ENCODE data around the gene DVL1.
"Not testable (repeated sequence)": the region's sequence is repeated elsewhere in the genome, so short reads cannot be mapped to it uniquely, and the experiment has no call there.

DVL1 gene

DNA sequence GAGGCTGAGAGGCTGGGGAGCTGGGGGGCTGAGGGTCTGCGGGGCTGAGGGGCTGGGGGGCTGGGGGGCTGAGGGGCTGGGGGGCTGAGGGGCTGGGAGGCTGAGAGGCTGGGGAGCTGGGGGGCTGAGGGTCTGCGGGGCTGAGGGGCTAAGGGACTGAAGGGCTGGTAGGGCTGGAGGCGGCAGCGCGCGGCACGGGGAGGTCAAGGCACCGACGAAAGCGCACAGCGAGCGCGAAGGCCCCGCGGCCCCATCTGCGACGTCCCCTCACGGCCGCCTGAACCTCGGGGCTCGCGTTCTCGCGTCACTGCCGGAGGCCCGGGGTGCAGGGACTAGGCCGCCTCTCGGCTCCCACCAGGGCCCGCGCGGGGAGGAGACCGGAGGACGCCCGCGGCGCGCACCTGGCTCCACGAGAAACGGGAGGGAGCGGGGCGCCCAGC, 25.1 kb downstream of the DVL1 start:
- no peak for DNase-seq

DNA sequence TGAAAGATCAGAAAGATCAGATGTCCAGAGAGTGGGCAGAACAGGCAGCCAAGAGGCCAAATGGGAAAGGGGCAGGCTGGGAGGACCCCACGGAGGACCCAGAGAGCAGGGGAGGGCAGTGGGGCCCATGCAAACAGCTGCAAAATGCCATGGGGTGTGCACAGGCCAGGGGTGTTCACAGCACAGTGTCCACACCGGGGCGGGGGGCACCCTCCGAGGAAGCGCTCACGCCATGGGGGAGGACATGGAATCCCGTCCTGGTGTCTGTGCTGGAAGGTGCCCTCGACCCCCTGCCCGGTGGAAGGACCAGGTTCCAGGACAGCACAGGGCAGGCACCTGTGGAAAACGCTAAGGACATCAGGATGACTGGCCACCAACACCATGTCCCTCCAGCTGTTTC, 26.3 kb downstream of the DVL1 start:
- DNase-seq: no peak

DNA sequence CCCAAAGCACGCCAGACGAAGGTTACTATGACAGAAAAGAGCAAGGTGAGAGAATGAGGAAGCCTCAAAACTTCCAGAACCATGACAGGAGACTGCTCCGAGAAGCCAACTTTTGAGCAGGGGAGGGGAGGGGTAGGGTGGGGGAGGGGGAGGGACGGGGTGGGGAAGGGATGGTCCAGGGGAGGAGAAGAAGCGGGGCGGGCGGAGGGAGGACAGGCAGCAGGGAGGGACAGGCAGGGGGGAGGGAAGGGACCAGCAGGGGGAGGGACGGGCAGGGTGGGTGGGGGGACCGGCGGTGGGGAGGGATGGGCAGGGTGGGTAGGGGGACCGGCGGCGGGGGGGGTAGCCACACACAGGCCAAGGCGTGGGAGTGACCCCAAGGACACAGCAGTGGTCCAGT, 26.8 kb downstream of the DVL1 start:
- DNase-seq: no peak

DNA sequence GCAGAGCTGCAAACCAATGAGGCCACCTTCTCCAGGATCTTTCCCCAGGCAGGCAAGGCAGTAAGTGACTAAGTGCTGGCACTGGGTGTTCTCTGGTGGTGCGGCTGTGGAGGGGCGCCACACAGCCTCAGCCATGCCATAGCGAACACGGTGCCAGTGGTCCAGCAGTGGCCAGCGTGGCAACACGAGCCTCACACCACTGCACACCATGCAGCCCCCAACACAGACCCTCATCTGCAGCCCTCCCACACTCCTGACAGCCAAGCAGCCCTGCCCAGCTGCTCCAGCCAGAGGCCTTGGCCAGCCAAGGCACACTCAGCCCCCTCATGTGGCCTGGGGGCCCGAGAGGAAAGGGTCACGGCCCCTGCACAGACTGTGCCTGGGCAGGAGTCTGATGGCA, 27.7 kb downstream of the DVL1 start:
- DNase-seq: no peak

DNA sequence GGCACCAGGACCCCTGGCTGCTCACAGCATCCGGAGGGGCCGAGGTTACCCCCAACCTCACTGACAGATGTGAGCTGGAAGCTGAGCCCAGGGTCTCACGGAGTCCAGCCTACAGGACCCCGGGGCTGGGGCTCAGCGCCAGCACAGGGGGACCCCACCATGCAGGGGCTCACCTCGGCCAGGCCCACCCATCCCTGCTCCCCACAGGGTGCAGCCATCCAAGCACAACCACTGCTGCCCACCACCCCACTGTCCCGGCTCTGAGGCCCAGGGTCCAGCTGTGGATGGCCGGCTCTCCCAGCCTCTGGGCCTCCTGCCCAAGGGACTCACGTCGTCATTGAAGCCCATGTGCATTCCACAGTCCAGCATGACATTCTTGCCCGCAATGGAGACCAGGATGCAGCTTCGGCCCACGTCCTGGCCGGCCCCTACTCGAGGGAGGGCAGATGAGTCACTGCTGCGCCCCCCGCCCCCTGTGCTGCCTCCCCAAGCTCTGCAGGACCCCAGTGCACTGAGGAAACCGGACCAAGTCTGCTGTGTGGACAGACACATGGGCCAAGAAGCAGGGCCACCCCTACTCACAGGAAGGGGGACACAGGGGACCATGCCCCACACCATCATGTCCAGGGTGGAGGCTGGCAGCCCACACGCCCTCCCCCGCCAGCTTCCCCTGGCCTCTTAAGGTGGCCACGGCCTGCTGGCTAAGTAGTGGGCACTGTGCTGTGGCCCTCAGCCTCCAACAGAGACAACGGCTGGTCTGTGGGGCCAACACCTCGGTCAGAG, 28.4 kb downstream of the DVL1 start:
- DNase-seq: no peak

DNA sequence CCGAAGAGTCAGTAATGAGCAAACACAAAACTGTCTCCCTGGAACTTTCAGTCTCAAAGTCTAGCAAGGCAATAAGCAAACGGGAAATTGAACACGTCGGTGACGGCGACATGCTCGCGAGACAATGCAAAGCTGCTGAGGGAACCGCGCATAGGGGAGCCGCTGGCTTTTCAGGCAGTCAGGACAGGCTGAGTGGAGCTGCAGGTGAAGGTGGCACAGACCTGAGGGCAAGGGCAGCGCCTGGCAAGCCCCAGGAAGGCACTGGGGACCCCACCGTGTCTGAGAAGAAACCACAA, 29.6 kb downstream of the DVL1 start:
- no peak for DNase-seq

DNA sequence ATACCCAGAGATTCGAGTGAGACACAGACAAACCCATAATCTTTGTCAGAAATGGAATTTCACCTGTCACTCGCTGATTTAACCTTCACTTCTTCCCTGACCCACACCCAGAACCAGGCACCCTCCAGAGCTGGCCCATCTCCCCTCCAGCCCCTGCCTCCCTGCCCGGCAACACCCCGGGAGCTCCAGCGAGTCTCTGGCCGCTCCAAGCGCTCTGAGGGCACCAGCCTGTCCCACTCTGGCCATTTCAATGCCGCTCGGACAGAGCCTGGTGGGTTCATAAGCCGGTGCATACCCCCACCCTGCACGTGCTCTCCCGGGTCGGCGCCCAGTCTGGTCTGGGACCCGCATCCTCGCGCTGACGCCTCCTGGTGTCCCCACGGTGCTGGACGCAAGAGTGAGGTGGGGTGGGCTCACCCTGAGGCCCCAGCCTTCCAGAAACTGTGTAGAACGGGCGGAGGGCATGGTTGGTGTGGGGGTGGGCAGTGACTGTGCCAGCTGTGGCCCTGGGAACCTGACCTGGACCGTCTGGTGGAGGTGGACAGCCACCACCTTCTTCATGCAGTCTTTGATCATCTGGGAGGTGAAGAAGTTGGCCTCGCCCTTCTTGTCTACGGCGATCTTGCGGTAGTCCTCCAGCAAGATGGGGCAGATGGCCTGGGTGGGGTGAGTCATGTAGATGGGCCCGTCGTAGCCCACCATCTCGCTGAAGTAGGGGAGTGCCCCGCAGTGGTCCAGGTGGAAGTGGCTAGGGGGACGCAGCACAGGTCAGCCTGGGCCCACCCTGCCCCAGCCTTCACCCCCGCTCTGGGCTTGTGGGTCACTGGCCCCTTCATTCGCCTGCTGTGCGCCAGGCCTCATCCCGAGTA, 30.2 kb downstream of the DVL1 start:
- no peak for DNase-seq

DNA sequence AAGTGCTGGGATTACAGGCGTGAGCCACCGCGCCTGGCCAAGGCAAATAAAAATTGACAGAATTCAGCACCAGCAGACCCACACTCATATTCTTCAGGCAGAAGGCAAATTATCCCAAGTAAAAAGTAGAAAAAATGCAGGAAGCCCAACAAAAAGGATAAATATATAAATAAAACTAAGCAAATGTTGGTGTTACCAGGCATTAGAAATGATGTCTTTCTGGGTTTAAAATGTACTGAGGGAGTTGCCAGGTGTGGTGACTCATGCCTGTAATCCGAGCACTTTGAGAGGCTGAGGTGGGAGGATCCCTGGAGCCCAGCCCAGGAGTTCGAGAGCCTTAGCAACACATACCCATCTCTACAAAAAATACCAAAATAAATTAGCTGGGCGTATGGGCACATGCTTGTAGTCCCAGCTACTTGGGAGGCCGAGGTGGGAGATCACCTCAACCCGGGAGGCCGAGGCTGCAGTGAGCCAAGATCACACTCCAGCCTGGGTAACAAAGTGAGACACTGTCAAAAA, 31.0 kb downstream of the DVL1 start:
- DNase-seq: peak; percentile 74

DNA sequence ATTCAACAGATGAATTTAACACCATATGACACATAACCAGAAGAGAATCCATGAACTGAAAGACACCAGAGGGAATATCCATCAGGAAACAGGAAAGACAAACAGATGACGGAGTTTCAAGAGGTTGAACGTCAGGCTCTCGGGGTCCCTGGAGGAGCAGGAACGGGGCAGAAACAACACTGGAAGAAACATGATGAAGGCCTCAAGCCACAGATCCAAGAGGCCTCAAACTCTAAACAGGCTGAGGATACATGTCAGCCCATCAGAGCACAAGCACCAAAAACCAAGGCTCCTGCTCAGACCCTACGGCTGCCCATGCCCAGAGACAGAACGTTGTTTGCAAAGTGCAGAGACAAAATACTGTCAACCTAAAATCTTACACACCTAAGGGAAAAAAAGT, 31.8 kb downstream of the DVL1 start:
- DNase-seq: no peak

DNA sequence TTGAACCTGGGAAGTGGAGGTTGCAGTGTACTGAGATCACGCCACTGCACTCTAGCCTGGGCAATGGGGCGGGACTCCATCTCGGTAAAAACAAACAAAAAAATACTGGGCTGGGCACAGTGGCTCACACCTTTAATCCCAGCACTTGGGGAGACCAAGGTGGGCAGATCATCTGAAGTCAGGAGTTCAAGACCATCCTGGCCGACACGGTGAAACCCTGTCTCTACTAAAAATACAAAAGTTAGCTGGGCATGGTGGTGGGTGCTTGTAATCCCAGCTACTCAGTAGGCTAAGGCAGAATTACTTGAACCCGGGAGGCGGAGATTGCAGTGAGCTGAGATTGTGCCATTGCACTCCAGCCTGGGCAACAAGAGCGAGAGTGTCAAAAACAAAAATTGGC, 33.0 kb downstream of the DVL1 start:
- DNase-seq: not testable (repeated sequence)

DNA sequence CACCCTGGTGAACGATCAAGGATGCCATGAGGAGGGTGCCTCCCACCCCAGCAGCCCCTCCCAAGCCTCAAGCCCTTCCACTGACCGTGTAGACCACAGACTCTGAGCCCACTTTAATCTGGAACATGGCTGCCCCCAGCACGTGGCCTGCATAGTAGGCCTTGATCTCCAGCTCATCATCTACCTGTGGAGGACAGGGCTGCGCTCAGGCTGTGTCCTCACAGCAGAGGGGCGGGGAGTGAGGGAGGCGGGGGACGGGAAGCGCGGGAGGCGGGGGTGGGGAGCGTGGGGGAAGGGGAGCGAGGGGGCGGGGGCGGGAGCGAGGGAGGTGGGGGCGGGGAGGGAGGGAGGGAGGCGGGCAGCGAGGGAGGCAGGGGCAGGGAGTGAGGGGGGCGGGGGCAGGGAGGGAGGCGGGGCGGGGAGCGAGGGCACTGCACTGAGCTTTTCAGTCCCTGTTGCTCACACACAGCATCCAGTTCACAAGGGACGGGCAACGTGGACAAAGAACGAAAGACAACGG, 33.7 kb downstream of the DVL1 start:
- no peak for DNase-seq

DNA sequence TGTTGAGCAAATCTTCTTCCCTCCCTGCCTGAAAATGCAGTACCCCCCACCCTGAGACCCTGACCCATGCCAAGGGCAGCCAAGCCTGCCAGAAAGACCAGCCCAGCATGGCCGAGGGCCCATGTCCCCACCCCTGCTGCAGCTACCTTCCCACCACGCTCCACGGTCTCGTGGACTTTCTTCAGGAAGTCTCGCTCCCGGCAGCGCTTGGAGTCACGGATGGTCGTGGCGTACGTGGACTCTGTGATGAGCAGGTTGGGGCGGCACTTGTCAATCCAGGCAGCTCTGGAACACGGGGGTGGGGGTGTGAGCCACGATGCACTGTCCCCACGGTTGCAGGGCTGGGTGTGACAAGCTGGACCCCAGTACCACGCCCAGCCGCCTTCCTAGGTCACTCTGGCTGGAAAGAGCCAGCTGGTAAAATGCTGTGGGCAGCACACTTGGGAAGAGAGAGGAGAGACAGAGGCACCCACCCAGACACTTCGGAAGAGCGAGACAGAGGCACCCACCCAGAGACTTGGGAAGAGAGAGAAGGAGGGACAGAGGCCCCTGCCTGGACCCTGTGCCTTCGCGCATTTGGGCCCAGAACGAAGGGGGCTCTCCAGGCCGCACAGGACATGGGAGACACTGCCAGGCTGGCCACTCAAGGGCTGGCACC, 34.4 kb downstream of the DVL1 start:
- DNase-seq: no peak

DNA sequence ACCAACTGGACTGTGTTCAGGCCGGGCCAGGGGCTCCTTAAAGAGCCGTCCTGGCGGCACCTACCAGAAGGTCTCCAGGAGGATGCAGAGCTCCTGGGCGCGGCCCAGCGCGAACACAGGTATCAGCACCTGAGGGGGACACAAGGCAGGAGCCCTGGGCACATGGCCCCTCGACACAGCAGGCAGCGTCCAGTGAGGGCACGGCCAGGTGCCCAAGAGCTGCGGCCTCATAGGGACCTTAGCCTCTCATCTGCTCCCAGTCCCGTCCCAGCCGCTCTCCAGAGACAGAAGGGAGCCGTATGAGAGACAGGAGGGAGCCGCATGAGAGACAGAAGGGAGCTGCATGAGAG, 35.0 kb downstream of the DVL1 start:
- DNase-seq: no peak

DNA sequence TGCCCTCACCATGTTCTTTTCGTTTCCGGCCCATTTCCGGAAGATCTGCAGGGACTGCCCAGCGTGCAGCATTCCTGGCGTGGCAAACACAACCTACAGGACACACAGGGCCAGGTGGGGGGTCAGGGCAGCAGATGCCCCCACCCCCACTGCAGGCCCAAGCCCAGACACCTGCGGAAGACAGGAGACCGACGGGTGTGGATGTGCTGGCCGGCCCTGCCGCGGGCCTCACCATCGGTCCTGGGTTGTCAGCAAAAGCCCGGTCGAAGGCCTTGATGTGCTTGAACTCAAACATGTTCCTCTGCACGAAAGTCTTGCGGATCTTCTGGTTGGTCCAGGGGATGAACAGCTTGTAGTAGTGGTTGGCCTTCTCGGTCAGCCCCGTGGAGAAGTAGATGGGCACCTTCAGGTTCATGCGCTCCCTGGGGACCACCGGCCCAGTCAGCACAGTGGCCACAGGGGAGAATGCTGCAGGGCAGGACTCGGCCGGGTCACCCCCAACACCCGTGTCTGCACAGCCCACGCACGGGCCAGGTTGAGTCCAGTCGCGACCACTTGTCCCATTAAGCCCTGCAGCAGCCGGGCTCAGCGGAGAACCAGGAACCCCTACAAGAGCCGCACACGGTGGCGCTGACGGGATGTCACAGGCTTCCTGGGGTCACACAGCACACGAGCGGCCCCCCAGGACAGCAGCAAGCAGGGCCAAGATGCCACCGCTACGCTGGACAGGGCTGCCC, 35.5 kb downstream of the DVL1 start:
- DNase-seq: no peak

DNA sequence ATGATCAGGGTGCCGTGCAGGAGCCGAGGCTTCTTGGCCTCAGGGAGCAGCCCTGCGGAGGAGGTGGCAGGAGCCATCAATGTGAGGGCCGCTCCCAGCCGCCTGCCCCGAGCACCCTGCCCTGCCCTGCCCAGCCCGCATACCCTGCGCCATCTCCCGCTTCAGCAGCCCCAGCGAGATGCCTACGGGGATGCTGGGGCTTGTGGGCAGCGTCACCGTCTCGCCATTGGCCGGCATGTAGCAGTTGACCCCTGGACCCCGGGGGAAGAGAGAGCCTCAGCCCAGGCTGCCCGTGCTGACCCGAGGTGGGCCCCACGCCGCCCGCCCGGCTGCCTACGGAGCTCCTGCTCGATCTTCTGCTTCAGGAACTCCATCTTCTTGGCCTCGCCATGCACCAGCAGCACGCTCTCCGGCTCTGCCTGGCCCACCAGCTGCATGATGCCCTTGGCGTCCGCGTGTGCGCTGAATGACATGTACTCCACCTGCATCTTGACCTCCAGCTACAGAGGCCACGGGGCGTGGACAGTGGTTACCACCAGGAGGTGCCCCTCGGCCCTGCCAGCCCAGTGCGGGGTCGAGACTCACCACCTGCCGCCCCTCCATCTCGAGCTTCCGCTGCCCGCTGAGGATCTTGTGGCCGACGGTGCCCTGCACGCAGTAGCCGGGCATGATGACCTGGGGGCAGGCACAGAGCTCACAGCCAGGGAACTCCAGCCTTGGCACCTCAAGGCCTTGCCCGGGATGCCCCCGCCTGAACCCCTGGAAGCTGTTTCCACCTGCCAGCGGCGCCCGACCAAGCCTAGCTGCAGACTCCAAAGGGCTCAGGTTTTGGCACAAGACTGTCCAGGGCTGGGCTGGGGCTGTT, 36.5 kb downstream of the DVL1 start:
- no peak for DNase-seq

DNA sequence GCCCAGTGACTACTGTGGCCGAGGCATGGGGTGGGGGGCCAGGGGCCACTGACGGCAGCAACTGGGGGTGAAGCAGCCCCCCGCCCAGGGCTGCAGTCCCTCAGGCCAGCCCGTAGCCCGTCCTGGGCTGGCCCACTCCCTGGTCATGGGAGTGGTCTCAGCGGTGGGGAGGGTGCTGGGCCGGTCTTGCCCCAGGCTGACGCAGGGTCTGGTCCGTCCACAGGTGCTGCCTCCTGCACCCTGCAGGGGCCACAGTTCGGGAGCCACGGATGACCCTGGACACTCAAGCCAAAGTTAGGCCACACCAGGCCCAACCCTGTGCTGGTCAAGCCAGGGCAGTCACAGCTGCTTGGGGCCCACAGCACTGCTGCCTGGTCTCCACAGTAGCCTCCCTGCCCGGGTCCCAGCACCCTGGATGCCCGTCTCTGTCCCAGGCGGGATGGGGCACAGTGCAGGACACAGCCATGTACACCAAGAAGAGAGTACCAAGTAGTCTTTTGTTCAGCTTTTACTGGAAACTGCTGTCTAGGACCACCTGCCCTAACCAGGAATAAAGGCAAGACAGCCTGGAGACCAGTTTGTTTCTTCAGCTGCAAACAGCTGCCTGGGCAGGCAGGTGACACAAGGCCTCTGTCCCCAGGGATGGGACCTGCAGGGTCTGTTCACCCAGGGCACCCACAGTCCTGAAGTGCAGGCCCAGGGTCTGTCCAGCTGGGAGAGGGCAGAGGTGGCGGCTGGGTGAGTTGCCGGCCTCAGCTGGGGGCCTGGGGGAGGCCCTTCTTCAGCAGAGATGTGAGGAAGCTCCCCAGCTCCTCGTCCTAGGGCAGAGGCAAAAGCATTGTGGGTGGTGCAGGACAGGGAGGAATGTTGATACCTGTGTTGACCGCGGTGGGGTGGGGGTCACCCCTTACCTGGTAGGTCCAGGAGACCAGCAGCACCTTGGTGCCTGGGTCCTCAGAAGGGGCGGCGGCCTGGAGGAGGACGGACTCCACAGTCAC, 37.8 kb downstream of the DVL1 start:
- no peak for DNase-seq

DNA sequence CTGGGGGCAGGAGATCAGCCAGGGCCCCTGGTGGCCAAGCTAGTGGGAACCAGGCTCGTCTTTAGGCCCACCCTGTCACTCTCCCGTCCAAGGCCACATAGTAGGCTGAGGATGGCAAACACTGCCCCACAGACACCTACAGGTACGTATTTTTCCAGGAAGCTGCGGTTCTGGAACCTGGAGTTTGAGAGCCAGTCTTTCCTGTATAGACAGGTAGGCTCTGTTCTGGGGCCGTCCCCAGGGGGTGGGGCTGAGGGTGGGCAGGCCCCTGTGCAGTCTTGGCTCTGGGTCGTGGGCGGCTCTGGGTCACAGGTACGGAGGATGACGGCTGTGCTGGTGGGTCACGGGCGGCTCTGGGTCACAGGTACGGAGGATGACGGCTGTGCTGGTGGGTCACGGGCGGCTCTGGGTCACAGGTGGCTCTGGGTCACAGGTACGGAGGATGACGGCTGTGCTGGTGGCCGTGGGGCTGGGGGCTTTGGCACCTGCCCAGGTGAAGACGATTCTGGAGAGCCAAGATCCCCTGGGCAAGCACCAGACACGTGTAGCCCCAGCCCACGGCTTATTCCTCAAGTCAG, 38.7 kb downstream of the DVL1 start:
- no peak for DNase-seq

DNA sequence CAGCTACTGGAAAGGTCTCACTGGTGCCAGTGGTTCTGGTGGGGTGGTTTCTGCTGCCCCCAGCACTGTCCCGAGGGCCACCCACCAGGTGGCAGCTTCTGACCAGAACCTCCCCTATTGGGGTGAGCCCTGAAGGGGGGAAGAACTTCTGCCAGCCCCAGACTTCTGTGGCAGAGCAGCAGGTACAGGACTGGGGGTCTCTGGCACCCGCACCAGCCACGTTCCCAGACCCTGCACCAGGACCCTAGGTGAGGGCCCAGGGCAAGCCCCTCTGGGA, 39.2 kb downstream of the DVL1 start:
- no peak for DNase-seq

DNA sequence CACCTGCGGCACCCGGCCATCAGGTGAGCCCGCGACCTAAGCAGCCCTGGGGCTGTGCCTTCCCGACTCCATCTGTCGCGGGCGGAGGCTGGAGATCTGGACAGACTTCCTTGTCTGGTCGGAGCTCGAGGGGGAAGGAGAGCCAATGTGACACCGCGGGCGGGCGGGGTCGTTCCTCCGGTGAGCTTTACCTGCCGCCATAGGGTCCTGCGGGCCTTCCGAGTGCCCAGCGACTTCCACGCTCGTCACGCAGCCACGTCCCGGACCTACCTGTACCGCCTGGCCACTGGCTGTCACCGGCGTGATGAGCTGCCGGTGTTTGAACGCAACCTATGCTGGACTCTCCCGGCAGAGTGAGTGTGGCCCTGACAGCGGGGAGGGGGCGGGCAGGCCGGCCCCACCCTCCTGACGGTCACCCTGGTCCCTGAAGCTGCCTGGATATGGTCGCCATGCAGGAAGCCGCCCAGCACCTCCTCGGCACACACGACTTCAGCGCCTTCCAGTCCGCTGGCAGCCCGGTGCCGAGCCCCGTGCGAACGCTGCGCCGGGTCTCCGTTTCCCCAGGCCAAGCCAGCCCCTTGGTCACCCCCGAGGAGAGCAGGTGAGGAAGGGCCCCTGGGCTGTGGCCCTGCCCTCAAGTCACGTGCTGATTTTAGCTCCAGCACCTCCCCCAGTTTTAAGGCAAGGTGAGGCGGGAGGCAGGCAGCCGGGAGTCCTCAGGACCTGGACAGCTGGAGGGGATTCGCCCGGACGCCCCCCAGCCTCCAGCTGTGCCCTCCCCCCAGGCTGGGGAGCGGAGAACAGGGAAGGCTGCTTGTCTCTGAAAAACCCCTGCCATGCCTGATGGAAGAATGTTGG, 39.7 kb downstream of the DVL1 start:
- DNase-seq: no peak
